ENCODE results near the gene TRAF2. TPM values are rescaled to one million over a fixed set of nuclear protein-coding genes. Genes with fewer than 3 reads are reported as not detected.
A peak's percentile ranks its signal among the peaks of the same experiment; 100 is the strongest.

The TRAF2 gene
- total RNA-seq, 1 donor from 2014 or later: 4.7 TPM

- no peak overlapping the region for H3K4me3 ChIP-seq (ENCODE audit: low read length in 3 of 3)
- H3K27ac ChIP-seq (ENCODE audit: low read depth, low read length): no peak overlapping the region
- no peaks in the 10 kb centered on the region for H3K27me3 ChIP-seq (ENCODE audit: control insufficient read depth in 3 of 3, insufficient read depth in 3 of 3, low read length in 3 of 3)
- no peak overlapping the region for H3K9ac ChIP-seq (ENCODE audit: low read depth in 1 of 3, low read length in 3 of 3)
- no peaks in the 10 kb centered on the region for H3K9me3 ChIP-seq (ENCODE audit: control insufficient read depth in 3 of 3, low read length in 3 of 3)
- peaks cover 3 to 25% (median 8%) of the 10 kb centered on the region in 3 donors for H3K4me1 ChIP-seq (ENCODE audit: control insufficient read depth in 3 of 3, insufficient read depth in 3 of 3, low read length in 3 of 3)
- peaks cover 23 to 24% (median 23%) of the 10 kb centered on the region in 3 donors for H3K36me3 ChIP-seq (ENCODE audit: control insufficient read depth in 3 of 3, insufficient read depth in 3 of 3, low read length in 3 of 3)
Observed at GRCh38 chr9:136857581-136858412, 28.5 kb upstream of the TRAF2 start.

DNA sequence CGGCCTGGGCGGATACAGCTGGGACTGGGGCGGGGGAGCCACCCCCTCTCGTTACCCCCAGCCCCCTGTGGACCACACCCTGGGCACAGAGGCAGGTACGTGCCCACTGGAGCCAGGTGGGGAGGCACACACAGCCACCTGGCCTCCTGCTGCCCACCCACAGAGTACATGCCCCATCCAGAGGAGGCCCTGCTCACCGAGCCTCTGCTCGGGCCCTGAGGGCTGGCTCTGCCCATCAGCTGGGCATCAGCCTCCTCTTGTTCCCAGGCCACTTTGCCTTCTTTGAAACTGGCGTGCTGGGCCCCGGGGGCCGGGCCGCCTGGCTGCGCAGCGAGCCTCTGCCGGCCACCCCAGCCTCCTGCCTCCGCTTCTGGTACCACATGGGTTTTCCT is 27.9 kb upstream of the TRAF2 start:
- H3K4me1 ChIP-seq (ENCODE audit: control insufficient read depth in 3 of 3, insufficient read depth in 3 of 3, low read length in 3 of 3): peaks cover 3 to 26% (median 8%) of the 10 kb centered on the region in 3 donors
- no peak overlapping the region for H3K27ac ChIP-seq (ENCODE audit: low read depth, low read length)

DNA sequence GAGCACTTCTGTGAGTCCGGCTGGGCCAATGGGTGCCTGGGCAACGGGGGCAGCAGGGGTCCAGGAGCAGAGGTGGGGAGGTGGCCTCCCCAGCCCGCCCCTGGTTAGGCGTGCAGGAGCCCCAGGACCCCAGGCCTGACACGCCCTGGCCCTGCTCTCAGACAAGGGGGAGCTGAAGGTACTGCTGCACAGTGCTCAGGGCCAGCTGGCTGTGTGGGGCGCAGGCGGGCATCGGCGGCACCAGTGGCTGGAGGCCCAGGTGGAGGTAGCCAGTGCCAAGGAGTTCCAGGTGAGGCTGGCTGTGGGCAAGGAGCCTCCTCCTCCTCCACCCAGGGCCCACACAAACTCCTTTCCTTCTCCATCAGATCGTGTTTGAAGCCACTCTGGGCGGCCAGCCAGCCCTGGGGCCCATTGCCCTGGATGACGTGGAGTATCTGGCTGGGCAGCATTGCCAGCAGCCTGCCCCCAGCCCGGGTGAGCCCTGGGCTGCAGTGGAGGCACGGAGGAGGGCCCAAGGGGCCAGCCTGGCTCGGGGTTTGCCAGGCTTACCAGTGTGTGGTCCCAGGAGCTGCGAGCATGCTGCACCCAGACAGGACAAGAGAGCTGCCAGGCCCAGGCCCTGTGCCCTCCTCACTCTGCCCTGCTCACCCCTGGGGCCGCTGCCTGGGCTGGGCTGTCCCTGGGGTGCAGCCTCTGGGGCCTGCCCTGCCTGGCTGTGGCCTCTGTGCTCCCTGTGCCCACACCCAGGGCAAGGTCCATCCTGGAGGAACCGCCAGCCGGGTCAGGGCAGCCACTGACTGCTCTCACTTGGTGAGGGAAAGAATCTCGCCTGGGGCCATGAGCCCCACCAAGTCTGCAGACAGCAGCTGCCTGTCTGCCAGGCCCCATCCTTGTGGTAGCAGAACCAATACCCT is 27.2 kb upstream of the TRAF2 start:
- H3K9ac ChIP-seq (ENCODE audit: low read depth in 1 of 3, low read length in 3 of 3): peak overlapping the region in 1 of 3 donors; percentile 50
- H3K27me3 ChIP-seq (ENCODE audit: control insufficient read depth in 3 of 3, insufficient read depth in 3 of 3, low read length in 3 of 3): no peaks in the 10 kb centered on the region
- no peak overlapping the region for H3K27ac ChIP-seq (ENCODE audit: low read depth, low read length)
- peaks cover 3 to 33% (median 10%) of the 10 kb centered on the region in 3 donors for H3K4me1 ChIP-seq (ENCODE audit: control insufficient read depth in 3 of 3, insufficient read depth in 3 of 3, low read length in 3 of 3)
- H3K9me3 ChIP-seq (ENCODE audit: control insufficient read depth in 3 of 3, low read length in 3 of 3): no peaks in the 10 kb centered on the region
- H3K4me3 ChIP-seq (ENCODE audit: low read length in 3 of 3): no peak overlapping the region
- peaks cover 33 to 36% (median 34%) of the 10 kb centered on the region in 3 donors for H3K36me3 ChIP-seq (ENCODE audit: control insufficient read depth in 3 of 3, insufficient read depth in 3 of 3, low read length in 3 of 3)

More for the DNA sequence above, 27.9 kb upstream of the TRAF2 start:
- Histone ChIP-seq H3K9me3 (ENCODE audit: control insufficient read depth in 3 of 3, low read length in 3 of 3) (no peaks in the 10 kb centered on the region), H3K4me3 (ENCODE audit: low read length in 3 of 3) (no peak overlapping the region), H3K36me3 (ENCODE audit: control insufficient read depth in 3 of 3, insufficient read depth in 3 of 3, low read length in 3 of 3) (peaks cover 29 to 31% (median 30%) of the 10 kb centered on the region in 3 donors), H3K9ac (ENCODE audit: low read depth in 1 of 3, low read length in 3 of 3) (peak overlapping the region in 1 of 3 donors; percentile 50), H3K27me3 (ENCODE audit: control insufficient read depth in 3 of 3, insufficient read depth in 3 of 3, low read length in 3 of 3) (no peaks in the 10 kb centered on the region)

GRCh38 chr9:136860529-136860928 is 25.8 kb upstream of the TRAF2 start:
- no peak overlapping the region for H3K4me3 ChIP-seq (ENCODE audit: low read length in 3 of 3)
- H3K4me1 ChIP-seq (ENCODE audit: control insufficient read depth in 3 of 3, insufficient read depth in 3 of 3, low read length in 3 of 3): peaks cover 11 to 46% (median 18%) of the 10 kb centered on the region in 3 donors
- no peaks in the 10 kb centered on the region for H3K27me3 ChIP-seq (ENCODE audit: control insufficient read depth in 3 of 3, insufficient read depth in 3 of 3, low read length in 3 of 3)
- H3K36me3 ChIP-seq (ENCODE audit: control insufficient read depth in 3 of 3, insufficient read depth in 3 of 3, low read length in 3 of 3): peaks cover 33 to 38% (median 36%) of the 10 kb centered on the region in 3 donors
- no peaks in the 10 kb centered on the region for H3K9me3 ChIP-seq (ENCODE audit: control insufficient read depth in 3 of 3, low read length in 3 of 3)
- H3K9ac ChIP-seq (ENCODE audit: low read depth in 1 of 3, low read length in 3 of 3): no peak overlapping the region
- H3K27ac ChIP-seq (ENCODE audit: low read depth, low read length): no peak overlapping the region

- no peak overlapping the region for H3K4me3 ChIP-seq (ENCODE audit: low read length in 3 of 3)
- no peak overlapping the region for H3K9ac ChIP-seq (ENCODE audit: low read depth in 1 of 3, low read length in 3 of 3)
- H3K4me1 ChIP-seq (ENCODE audit: control insufficient read depth in 3 of 3, insufficient read depth in 3 of 3, low read length in 3 of 3): peaks cover 11 to 46% (median 18%) of the 10 kb centered on the region in 3 donors
- H3K27me3 ChIP-seq (ENCODE audit: control insufficient read depth in 3 of 3, insufficient read depth in 3 of 3, low read length in 3 of 3): no peaks in the 10 kb centered on the region
- H3K36me3 ChIP-seq (ENCODE audit: control insufficient read depth in 3 of 3, insufficient read depth in 3 of 3, low read length in 3 of 3): peaks cover 33 to 38% (median 36%) of the 10 kb centered on the region in 3 donors
- no peaks in the 10 kb centered on the region for H3K9me3 ChIP-seq (ENCODE audit: control insufficient read depth in 3 of 3, low read length in 3 of 3)
- no peak overlapping the region for H3K27ac ChIP-seq (ENCODE audit: low read depth, low read length)
Observed at GRCh38 chr9:136860933-136861873, 25.1 kb upstream of the TRAF2 start.

GRCh38 chr9:136861874-136862457 is 24.4 kb upstream of the TRAF2 start:
- Histone ChIP-seq H3K27me3 (ENCODE audit: control insufficient read depth in 3 of 3, insufficient read depth in 3 of 3, low read length in 3 of 3) (no peaks in the 10 kb centered on the region), H3K36me3 (ENCODE audit: control insufficient read depth in 3 of 3, insufficient read depth in 3 of 3, low read length in 3 of 3) (peaks cover 33 to 38% (median 36%) of the 10 kb centered on the region in 3 donors), H3K9me3 (ENCODE audit: control insufficient read depth in 3 of 3, low read length in 3 of 3) (no peaks in the 10 kb centered on the region), H3K4me3 (ENCODE audit: low read length in 3 of 3) (no peak overlapping the region), H3K27ac (ENCODE audit: low read depth, low read length) (no peak overlapping the region), H3K9ac (ENCODE audit: low read depth in 1 of 3, low read length in 3 of 3) (no peak overlapping the region), H3K4me1 (ENCODE audit: control insufficient read depth in 3 of 3, insufficient read depth in 3 of 3, low read length in 3 of 3) (peaks cover 11 to 46% (median 19%) of the 10 kb centered on the region in 3 donors)

- peaks cover 33 to 40% (median 36%) of the 10 kb centered on the region in 3 donors for H3K36me3 ChIP-seq (ENCODE audit: control insufficient read depth in 3 of 3, insufficient read depth in 3 of 3, low read length in 3 of 3)
Observed at GRCh38 chr9:136862849-136863622, 23.3 kb upstream of the TRAF2 start.

GRCh38 chr9:136863623-136864273 is 22.6 kb upstream of the TRAF2 start:
- H3K9me3 ChIP-seq (ENCODE audit: control insufficient read depth in 3 of 3, low read length in 3 of 3): no peaks in the 10 kb centered on the region
- peak overlapping the region in 1 of 3 donors; percentile 40 for H3K9ac ChIP-seq (ENCODE audit: low read depth in 1 of 3, low read length in 3 of 3)
- H3K36me3 ChIP-seq (ENCODE audit: control insufficient read depth in 3 of 3, insufficient read depth in 3 of 3, low read length in 3 of 3): peaks cover 33 to 40% (median 36%) of the 10 kb centered on the region in 3 donors
- H3K4me3 ChIP-seq (ENCODE audit: low read length in 3 of 3): no peak overlapping the region
- no peaks in the 10 kb centered on the region for H3K27me3 ChIP-seq (ENCODE audit: control insufficient read depth in 3 of 3, insufficient read depth in 3 of 3, low read length in 3 of 3)
- H3K4me1 ChIP-seq (ENCODE audit: control insufficient read depth in 3 of 3, insufficient read depth in 3 of 3, low read length in 3 of 3): peaks cover 11 to 42% (median 21%) of the 10 kb centered on the region in 3 donors
- no peak overlapping the region for H3K27ac ChIP-seq (ENCODE audit: low read depth, low read length)

More at GRCh38 chr9:136862849-136863622, 23.3 kb upstream of the TRAF2 start:
- H3K4me3 ChIP-seq (ENCODE audit: low read length in 3 of 3): no peak overlapping the region
- no peak overlapping the region for H3K27ac ChIP-seq (ENCODE audit: low read depth, low read length)
- peaks cover 11 to 49% (median 22%) of the 10 kb centered on the region in 3 donors for H3K4me1 ChIP-seq (ENCODE audit: control insufficient read depth in 3 of 3, insufficient read depth in 3 of 3, low read length in 3 of 3)
- H3K27me3 ChIP-seq (ENCODE audit: control insufficient read depth in 3 of 3, insufficient read depth in 3 of 3, low read length in 3 of 3): no peaks in the 10 kb centered on the region
- H3K9ac ChIP-seq (ENCODE audit: low read depth in 1 of 3, low read length in 3 of 3): no peak overlapping the region
- H3K9me3 ChIP-seq (ENCODE audit: control insufficient read depth in 3 of 3, low read length in 3 of 3): no peaks in the 10 kb centered on the region

Data from skeletal muscle tissue (tissue), 4 donors.